NCI-H187 treated with DMSO at 0.1 percent for 48 hours (cell line): ENCODE results near the gene SLC26A11.

Experiments
- DNase-seq: peaks from one replicate; lab custom pipeline; 2025; lab: John Stamatoyannopoulos, UW

Gene SLC26A11

GRCh38 chr17:80220054-80220735 is at the start of gene SLC26A11, which contains the start of gene SGSH:
Gene SLC26A11 (plus strand): TSS chr17:80220427. CDS start chr17:80221561, 1,134 bp downstream.
Gene SGSH (minus strand): TSS chr17:80220333. CDS start chr17:80220313, 20 bp downstream.
- no peak for DNase-seq

GRCh38 chr17:80171681-80172080 is 48.5 kb upstream of the SLC26A11 start:
- DNase-seq, result no peak

GRCh38 chr17:80173126-80173525 is 47.1 kb upstream of the SLC26A11 start:
- no peak for DNase-seq

GRCh38 chr17:80173916-80174315 is 46.3 kb upstream of the SLC26A11 start:
- DNase-seq, result no peak

GRCh38 chr17:80176757-80177156 is 43.5 kb upstream of the SLC26A11 start:
- no peak for DNase-seq

- DNase-seq, result no peak
Measured at GRCh38 chr17:80177986-80178595, 42.1 kb upstream of the SLC26A11 start.

- no peak for DNase-seq
Measured at GRCh38 chr17:80180192-80180591, 40.0 kb upstream of the SLC26A11 start.

- no peak for DNase-seq
Measured at GRCh38 chr17:80181431-80181830, 38.8 kb upstream of the SLC26A11 start.

- no peak for DNase-seq
Measured at GRCh38 chr17:80182118-80182844, 37.9 kb upstream of the SLC26A11 start.

- no peak for DNase-seq
Measured at GRCh38 chr17:80182845-80183223, 37.4 kb upstream of the SLC26A11 start.

GRCh38 chr17:80183581-80184422 is 36.4 kb upstream of the SLC26A11 start:
- DNase-seq, result no peak

GRCh38 chr17:80184423-80184714 is 35.9 kb upstream of the SLC26A11 start:
- DNase-seq, result no peak

GRCh38 chr17:80185968-80186367 is 34.3 kb upstream of the SLC26A11 start:
- DNase-seq, result no peak

- DNase-seq, result no peak
Measured at GRCh38 chr17:80187090-80187489, 33.1 kb upstream of the SLC26A11 start.

GRCh38 chr17:80187515-80187941 is 32.7 kb upstream of the SLC26A11 start:
- DNase-seq, result no peak

GRCh38 chr17:80189611-80190010 is 30.6 kb upstream of the SLC26A11 start:
- DNase-seq, result no peak

- no peak for DNase-seq
Measured at GRCh38 chr17:80190716-80191115, 29.5 kb upstream of the SLC26A11 start.

- DNase-seq, result no peak
Measured at GRCh38 chr17:80191192-80191591, 29.0 kb upstream of the SLC26A11 start.

GRCh38 chr17:80191865-80192661 is 28.2 kb upstream of the SLC26A11 start:
- DNase-seq, result no peak

GRCh38 chr17:80195141-80195540 is 25.1 kb upstream of the SLC26A11 start:
- DNase-seq, result no peak
